Nephron (organoid): ENCODE measurements around the gene LMTK3.

ENCODE experiments used
- H3K27ac Mint-ChIP-seq, 3 experiments: 2 replicates each; pipeline ENCODE4 v1.8.0; 2020; ENCODE audit warnings: mixed read lengths in 3 of 3, mild to moderate bottlenecking in 2 of 3, moderate library complexity in 1 of 3
- H3K27me3 Mint-ChIP-seq: 2 replicates; pipeline ENCODE4 v1.8.0; 2021; ENCODE audit warnings: low read depth, mild to moderate bottlenecking, moderate library complexity, mixed read lengths
- H3K36me3 Mint-ChIP-seq: 2 replicates; pipeline ENCODE4 v1.8.0; 2020; ENCODE audit warnings: low read depth, mixed read lengths
- H3K4me1 Mint-ChIP-seq: 2 replicates; pipeline ENCODE4 v1.8.0; 2020; ENCODE audit warnings: mixed read lengths
- H3K4me3 Mint-ChIP-seq, 3 experiments: 2 replicates each; pipeline ENCODE4 v1.8.0; 2020; ENCODE audit warnings: mild to moderate bottlenecking in 3 of 3, mixed read lengths in 3 of 3, moderate library complexity in 2 of 3
- H3K9me3 Mint-ChIP-seq: 2 replicates; pipeline ENCODE4 v1.8.0; 2020; ENCODE audit warnings: mixed read lengths
- TF ChIP-seq, protein P1 (sequence below), 3 experiments: fragments of 200-600 bp; sonication (generic); IDR thresholded peaks; one replicate each; pipeline ENCODE4 v1.5.0; 2021; ENCODE audit warnings: antibody characterized with exemption in 3 of 3; ENCODE audit not compliant: unreplicated experiment in 3 of 3

Gene LMTK3

DNA sequence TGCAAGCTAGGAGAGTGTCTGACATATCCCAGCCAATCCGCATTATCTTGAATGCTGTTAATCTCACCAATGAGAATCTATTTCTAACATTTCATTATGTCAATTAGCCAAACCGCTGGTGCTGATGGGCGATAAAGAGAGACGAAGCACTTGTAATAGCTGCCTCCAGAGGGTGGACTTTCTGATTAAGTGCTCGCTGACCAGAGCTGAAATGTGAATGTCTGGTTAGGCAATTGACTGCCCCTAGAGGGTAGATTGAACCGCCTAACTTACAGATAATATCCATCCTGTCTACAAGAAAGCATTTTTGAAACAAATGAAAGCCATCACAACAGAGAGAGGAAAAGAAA, 66.4 kb downstream of the LMTK3 start:
- TF ChIP-seq, protein P1, sequence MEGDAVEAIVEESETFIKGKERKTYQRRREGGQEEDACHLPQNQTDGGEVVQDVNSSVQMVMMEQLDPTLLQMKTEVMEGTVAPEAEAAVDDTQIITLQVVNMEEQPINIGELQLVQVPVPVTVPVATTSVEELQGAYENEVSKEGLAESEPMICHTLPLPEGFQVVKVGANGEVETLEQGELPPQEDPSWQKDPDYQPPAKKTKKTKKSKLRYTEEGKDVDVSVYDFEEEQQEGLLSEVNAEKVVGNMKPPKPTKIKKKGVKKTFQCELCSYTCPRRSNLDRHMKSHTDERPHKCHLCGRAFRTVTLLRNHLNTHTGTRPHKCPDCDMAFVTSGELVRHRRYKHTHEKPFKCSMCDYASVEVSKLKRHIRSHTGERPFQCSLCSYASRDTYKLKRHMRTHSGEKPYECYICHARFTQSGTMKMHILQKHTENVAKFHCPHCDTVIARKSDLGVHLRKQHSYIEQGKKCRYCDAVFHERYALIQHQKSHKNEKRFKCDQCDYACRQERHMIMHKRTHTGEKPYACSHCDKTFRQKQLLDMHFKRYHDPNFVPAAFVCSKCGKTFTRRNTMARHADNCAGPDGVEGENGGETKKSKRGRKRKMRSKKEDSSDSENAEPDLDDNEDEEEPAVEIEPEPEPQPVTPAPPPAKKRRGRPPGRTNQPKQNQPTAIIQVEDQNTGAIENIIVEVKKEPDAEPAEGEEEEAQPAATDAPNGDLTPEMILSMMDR (IDR thresholded peaks at IDR 0.05; ENCODE audit: unreplicated experiment in 3 of 3): peak; percentile 70 to 80 (median 75)

DNA sequence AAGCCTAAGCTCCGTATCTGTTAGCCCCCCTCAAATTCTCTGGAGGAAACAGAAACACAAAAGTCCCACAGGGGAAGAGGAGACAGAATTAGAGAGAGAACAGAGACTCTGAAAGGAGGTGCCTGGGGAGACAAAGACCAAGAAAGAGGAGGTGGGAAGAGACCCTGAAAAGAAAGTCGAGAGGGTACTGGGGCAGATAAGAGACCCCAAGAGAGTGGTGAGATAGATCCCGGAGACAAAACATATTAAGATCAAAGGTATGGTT, 66.8 kb downstream of the LMTK3 start:
- peaks cover 28% of the 10 kb centered on the region for H3K36me3 Mint-ChIP-seq
- no peaks in the 10 kb centered on the region for H3K27me3 Mint-ChIP-seq
- H3K9me3 Mint-ChIP-seq: no peaks in the 10 kb centered on the region
- H3K27ac Mint-ChIP-seq: peak overlapping the region; percentile 92 to 95 (median 95)
- TF ChIP-seq, protein P1 (IDR thresholded peaks at IDR 0.05; ENCODE audit: unreplicated experiment in 3 of 3): no peak
- H3K4me1 Mint-ChIP-seq: peaks cover 15% of the 10 kb centered on the region
- H3K4me3 Mint-ChIP-seq: peak overlapping the region; percentile 85 to 94 (median 90)

More for the DNA sequence above, 66.4 kb downstream of the LMTK3 start:
- Mint-ChIP-seq H3K27me3 (no peaks in the 10 kb centered on the region), H3K27ac (peak overlapping the region; percentile 92 to 95 (median 95)), H3K4me3 (peak overlapping the region; percentile 85 to 94 (median 90)), H3K36me3 (peaks cover 28% of the 10 kb centered on the region), H3K4me1 (peaks cover 15% of the 10 kb centered on the region), H3K9me3 (no peaks in the 10 kb centered on the region)

DNA sequence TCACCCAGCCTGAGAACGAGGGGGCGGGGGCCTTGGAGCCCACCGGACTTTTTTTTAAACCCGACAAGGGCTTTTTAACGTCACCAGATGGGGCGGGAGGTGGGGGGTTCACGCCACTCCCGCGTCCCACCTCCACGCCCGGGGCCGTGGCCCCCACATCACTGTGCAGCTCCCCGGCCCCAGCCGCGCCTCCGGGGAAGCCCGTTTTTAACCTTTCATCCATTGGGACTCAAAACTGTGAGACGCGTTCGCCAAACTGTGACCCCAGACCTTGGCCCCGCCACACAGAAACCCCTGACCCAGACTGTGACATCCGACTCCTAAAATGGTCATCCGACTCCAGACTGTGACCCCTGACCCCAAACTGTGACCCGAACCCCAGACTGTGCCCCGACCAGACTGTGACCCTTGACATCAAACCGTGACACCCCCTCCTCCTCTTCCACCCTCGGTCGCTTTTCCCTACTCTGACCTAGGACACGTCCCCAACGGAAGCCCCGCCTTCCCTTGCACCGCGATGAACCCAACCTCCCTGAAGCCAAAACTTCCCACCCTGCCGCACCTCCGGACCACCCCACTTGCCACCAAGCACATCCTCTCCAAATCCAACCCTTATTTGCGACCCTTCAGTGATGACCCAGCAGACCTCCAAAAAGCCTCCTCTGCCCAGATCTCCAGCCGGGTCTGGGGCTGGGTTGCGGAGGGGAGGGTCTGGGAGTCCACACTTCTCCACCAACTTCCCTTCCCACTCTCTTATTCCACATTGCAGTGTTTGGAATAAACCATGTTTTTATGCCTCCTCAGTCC, 67.3 kb downstream of the LMTK3 start:
- Mint-ChIP-seq H3K9me3 (no peaks in the 10 kb centered on the region), H3K4me3 (peak overlapping the region; percentile 85 to 94 (median 90)), H3K36me3 (peaks cover 24% of the 10 kb centered on the region), H3K4me1 (peaks cover 15% of the 10 kb centered on the region), H3K27ac (peak overlapping the region; percentile 92 to 95 (median 95)), H3K27me3 (no peaks in the 10 kb centered on the region)
- TF ChIP-seq, protein P1 (IDR thresholded peaks at IDR 0.05; ENCODE audit: unreplicated experiment in 3 of 3): no peak

DNA sequence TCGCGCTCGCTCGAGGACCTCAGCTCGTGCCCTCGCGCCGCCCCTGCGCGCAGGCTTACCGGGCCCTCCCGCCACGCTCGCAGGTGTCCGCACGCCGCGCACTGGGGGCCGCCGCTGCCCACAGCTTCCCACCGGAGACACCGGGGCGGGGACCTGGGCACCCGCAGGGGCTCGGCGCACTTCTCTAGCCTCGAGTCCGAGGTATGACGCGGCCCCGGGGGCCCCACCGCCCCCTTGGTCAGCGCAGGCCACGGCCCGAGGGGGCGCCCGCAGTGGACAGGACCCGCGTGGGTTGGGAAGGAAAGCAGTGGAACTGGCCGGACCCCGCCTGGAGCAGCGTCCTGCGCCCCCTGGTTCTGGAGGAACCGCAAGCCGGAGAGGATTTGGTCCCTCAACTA, 67.9 kb downstream of the LMTK3 start:
- H3K4me3 Mint-ChIP-seq: no peak overlapping the region
- H3K36me3 Mint-ChIP-seq: peaks cover 18% of the 10 kb centered on the region
- H3K4me1 Mint-ChIP-seq: peaks cover 15% of the 10 kb centered on the region
- H3K27ac Mint-ChIP-seq: no peak overlapping the region
- H3K27me3 Mint-ChIP-seq: no peaks in the 10 kb centered on the region
- H3K9me3 Mint-ChIP-seq: no peaks in the 10 kb centered on the region
- TF ChIP-seq, protein P1 (IDR thresholded peaks at IDR 0.05; ENCODE audit: unreplicated experiment in 3 of 3): no peak

DNA sequence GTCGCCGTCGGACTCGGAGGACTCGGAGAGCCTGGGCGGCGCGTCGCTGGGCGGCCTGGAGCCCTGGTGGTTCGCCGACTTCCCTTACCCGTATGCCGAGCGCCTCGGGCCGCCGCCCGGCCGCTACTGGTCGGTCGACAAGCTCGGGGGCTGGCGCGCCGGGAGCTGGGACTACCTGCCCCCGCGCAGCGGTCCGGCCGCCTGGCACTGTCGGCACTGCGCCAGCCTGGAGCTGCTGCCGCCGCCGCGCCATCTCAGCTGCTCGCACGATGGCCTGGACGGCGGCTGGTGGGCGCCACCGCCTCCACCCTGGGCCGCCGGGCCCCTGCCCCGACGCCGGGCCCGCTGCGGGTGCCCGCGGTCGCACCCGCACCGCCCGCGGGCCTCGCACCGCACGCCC, 68.4 kb downstream of the LMTK3 start:
- Mint-ChIP-seq H3K4me3 (no peak overlapping the region), H3K4me1 (peaks cover 15% of the 10 kb centered on the region)
- TF ChIP-seq, protein P1 (IDR thresholded peaks at IDR 0.05; ENCODE audit: unreplicated experiment in 3 of 3): no peak

More for the DNA sequence above, 68.4 kb downstream of the LMTK3 start:
- no peak overlapping the region for H3K27ac Mint-ChIP-seq
- H3K36me3 Mint-ChIP-seq: peaks cover 13% of the 10 kb centered on the region
- H3K9me3 Mint-ChIP-seq: no peaks in the 10 kb centered on the region
- H3K27me3 Mint-ChIP-seq: no peaks in the 10 kb centered on the region
